Stomach (tissue), 9 donors: ENCODE results near the gene SHISA5. TPM values are rescaled to one million over a fixed set of nuclear protein-coding genes. Genes with fewer than 3 reads are reported as not detected.
A peak's percentile ranks its signal among the peaks of the same experiment; 100 is the strongest.

Source experiments
- DNase-seq, 2 donors: peaks; one replicate each; pipeline versions ENCODE4 v3.0.0 to v3.0.0-alpha.2; 2013 to 2019
- H3K27ac ChIP-seq, 5 donors: fragments of 200-600 bp in 4 of 5; sonication (generic) in 4 of 5; one replicate each; pipeline ENCODE4 v1.5.1; 2013 to 2019; ENCODE audit warnings: mild to moderate bottlenecking in 1 of 5, moderate library complexity in 1 of 5
- H3K27me3 ChIP-seq, 3 donors: fragments of 200-600 bp; sonication (generic); one replicate each; pipeline ENCODE4 v1.5.1; 2017 to 2019; ENCODE audit warnings: mixed run types in 1 of 3
- H3K36me3 ChIP-seq, 4 donors: fragments of 200-600 bp; sonication (generic); 1 replicate in 3 of 4; 2 replicates in 1 of 4; pipeline ENCODE4 v1.5.1; 2016 to 2019
- H3K4me1 ChIP-seq, 4 donors: fragments of 200-600 bp; sonication (generic); one replicate each; pipeline ENCODE4 v1.5.1; 2016 to 2019
- H3K4me3 ChIP-seq, 4 donors: fragments of 200-600 bp; sonication (generic) in 3 of 4; one replicate each; pipeline ENCODE4 v1.5.1; 2016 to 2019; ENCODE audit warnings: mild to moderate bottlenecking in 1 of 4
- H3K9me3 ChIP-seq, 4 donors: fragments of 200-600 bp; sonication (generic); one replicate each; pipeline ENCODE4 v1.5.1; 2016 to 2019
- EP300 ChIP-seq: sonication (generic); formaldehyde crosslinking; IDR thresholded peaks from one replicate; pipeline ENCODE4 v1.6.1; 2017; ENCODE audit warnings: antibody characterized with exemption
- POLR2A ChIP-seq, 4 donors: fragments of 450-650 bp; IDR thresholded peaks; one replicate each; pipeline ENCODE4 v1.6.1; 2016; ENCODE audit warnings: antibody characterized with exemption in 4 of 4, control low read depth in 2 of 4, mild to moderate bottlenecking in 1 of 4, moderate library complexity in 1 of 4
- POLR2AphosphoS5 ChIP-seq, 3 donors: sonication (generic); formaldehyde crosslinking; IDR thresholded peaks; one replicate each; pipeline ENCODE4 v1.6.1; 2016; ENCODE audit warnings: antibody characterized with exemption in 3 of 3
- WGBS, 5 donors: extraction: QIAGEN DNeasy Blood & Tissue Kit in 3 of 5; methylation state at CpG; one replicate each; pipeline versions ENCODE4 v1.1.5 to v1.1.7; 2013 to 2018; 5-methylcytosine and 5-hydroxymethylcytosine counted together
- intact Hi-C: fragments of 100-400 bp; cut with DNase I; formaldehyde crosslinking; loops from one replicate; pipeline ENCODE4 v1.15.1; 2023; ENCODE audit warnings: low total_unique reads
- polyA plus RNA-seq, 3 donors: library from polyadenylated mRNA; stranded (reverse); fragments of 200-250 nt; gene quantifications; one replicate each; pipeline ENCODE4 v1.2.3, GENCODE V29; 2013
- total RNA-seq, 5 donors: library from RNA; depleted of rRNA; stranded (reverse); fragments of >200 nt; gene quantifications; one replicate each; pipeline versions ENCODE4 v1.1.0 to v1.2.3, GENCODE V29; 2014 to 2016
- TF ChIP-seq, protein P1 (sequence below), 7 experiments: fragments of 450-650 bp in 4 of 7; fragments of 200-600 bp in 3 of 7; sonication (generic) in 3 of 7; IDR thresholded peaks; one replicate each; pipeline ENCODE4 v1.5.1; 2016 to 2019; ENCODE audit warnings: antibody characterized with exemption in 7 of 7, control low read depth in 2 of 7, mild to moderate bottlenecking in 1 of 7
- donor health status: healthy with polysubstance abuse.
- donor health status: Bipolar disorder and iron deficiency.
- donor health status: healthy.

Gene SHISA5
- total and polyA plus RNA-seq, 8 donors, result 43.4 to 182 (median 58.1) TPM

DNA sequence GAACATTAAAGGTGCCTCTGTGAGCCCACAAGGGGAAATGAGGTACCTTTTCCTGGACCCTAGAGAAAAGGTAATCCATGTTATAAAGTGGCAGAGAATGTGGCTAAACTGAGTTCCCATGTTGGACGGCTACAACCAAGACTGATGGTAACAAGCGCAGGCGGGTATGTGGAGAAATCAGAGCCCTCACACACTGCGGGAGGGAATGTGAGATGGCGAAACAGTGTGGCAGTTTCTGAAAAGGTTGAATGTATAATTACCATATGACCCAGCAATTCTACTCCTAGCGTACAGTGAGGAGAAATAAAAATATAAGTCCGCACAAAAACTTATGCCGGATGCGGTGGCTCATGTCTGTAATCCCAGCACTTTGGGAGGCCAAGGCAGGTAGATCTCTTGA lies 24.1 kb upstream of the SHISA5 start:
- Histone ChIP-seq H3K27me3 (no peaks in the 10 kb centered on the region), H3K27ac (peak overlapping the region in 2 of 5 donors; percentile 10 to 53), H3K4me3 (no peak overlapping the region), H3K36me3 (peaks cover 0 to 13% (median 8%) of the 10 kb centered on the region in 4 donors), H3K4me1 (no peaks in the 10 kb centered on the region), H3K9me3 (no peaks in the 10 kb centered on the region)
- no peak for DNase-seq
- WGBS, 5 donors, result 80 to 97% (median 90%) methylated on average over 9 of the region's 9 CpGs
- TF ChIP-seq POLR2AphosphoS5 (IDR thresholded peaks at IDR 0.05), result no peak
- TF ChIP-seq POLR2A (IDR thresholded peaks at IDR 0.05), result no peak
- TF ChIP-seq, protein P1, sequence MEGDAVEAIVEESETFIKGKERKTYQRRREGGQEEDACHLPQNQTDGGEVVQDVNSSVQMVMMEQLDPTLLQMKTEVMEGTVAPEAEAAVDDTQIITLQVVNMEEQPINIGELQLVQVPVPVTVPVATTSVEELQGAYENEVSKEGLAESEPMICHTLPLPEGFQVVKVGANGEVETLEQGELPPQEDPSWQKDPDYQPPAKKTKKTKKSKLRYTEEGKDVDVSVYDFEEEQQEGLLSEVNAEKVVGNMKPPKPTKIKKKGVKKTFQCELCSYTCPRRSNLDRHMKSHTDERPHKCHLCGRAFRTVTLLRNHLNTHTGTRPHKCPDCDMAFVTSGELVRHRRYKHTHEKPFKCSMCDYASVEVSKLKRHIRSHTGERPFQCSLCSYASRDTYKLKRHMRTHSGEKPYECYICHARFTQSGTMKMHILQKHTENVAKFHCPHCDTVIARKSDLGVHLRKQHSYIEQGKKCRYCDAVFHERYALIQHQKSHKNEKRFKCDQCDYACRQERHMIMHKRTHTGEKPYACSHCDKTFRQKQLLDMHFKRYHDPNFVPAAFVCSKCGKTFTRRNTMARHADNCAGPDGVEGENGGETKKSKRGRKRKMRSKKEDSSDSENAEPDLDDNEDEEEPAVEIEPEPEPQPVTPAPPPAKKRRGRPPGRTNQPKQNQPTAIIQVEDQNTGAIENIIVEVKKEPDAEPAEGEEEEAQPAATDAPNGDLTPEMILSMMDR (IDR thresholded peaks at IDR 0.05), result no peak
- TF ChIP-seq EP300, result no peak
- intact Hi-C loops, result no loop called here

DNA sequence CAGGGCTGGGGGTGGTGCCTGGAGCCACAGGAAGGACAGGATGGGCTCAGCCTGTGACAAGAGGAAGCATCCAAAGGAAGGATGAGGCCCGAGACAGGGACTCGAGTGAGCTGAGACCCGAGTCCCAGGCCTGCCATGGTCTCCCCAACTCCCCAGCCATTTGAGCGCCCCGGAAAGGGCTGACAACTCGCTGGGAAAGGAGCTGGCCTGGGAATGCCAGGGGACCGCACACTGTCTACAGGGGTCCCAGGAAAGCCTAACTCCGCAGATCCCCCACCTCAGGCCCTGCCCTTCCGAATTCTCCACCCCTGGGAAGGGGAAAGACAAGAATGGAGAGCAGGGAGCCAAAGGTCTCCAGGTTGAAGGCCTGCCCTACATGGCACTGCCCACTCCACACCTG lies 21.0 kb upstream of the SHISA5 start:
- WGBS, 5 donors, result 87 to 97% (median 93%) methylated on average over 6 to 9 of the region's 9 CpGs
- no peak overlapping the region for H3K4me3 ChIP-seq
- no peak overlapping the region for H3K27ac ChIP-seq
- H3K4me1 ChIP-seq, result no peaks in the 10 kb centered on the region
- no peaks in the 10 kb centered on the region for H3K9me3 ChIP-seq
- TF ChIP-seq POLR2A (IDR thresholded peaks at IDR 0.05) (no peak), POLR2AphosphoS5 (IDR thresholded peaks at IDR 0.05) (no peak), EP300 (no peak)
- TF ChIP-seq, protein P1 (IDR thresholded peaks at IDR 0.05), result no peak
- H3K27me3 ChIP-seq, result no peaks in the 10 kb centered on the region
- intact Hi-C loops, result no loop called here
- DNase-seq, result no peak
- H3K36me3 ChIP-seq, result peaks cover 0 to 26% (median 9%) of the 10 kb centered on the region in 4 donors

DNA sequence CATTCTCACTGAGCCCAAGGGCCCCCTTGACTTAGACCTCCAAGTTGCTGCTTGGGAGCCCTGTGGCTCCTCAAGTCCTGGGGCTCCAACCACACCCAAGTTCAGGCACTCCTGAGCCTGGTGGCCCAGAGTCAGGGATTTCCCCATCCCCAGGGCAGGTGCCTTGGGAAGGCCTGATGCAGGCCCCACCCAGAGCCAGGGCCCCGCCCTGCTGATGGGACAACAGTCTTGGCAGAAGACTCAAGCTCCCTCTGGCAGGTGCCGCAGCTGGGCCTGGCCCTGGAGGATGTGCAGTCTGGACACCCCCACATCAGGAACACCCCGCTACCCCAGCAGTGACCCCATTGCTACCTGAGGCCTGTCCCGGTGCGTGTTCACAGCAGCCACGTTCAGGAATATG lies 17.7 kb upstream of the SHISA5 start:
- Histone ChIP-seq H3K9me3 (no peaks in the 10 kb centered on the region), H3K4me3 (no peak overlapping the region), H3K4me1 (no peaks in the 10 kb centered on the region), H3K36me3 (peaks cover 0 to 32% (median 5%) of the 10 kb centered on the region in 4 donors), H3K27ac (no peak overlapping the region), H3K27me3 (no peaks in the 10 kb centered on the region)
- intact Hi-C loops, result no loop called here
- WGBS, 5 donors, result 82 to 94% (median 92%) methylated on average over 4 to 6 of the region's 6 CpGs
- no peak for DNase-seq
- TF ChIP-seq EP300, result no peak
- no peak for TF ChIP-seq POLR2A (IDR thresholded peaks at IDR 0.05)
- TF ChIP-seq, protein P1 (IDR thresholded peaks at IDR 0.05), result no peak
- no peak for TF ChIP-seq POLR2AphosphoS5 (IDR thresholded peaks at IDR 0.05)

DNA sequence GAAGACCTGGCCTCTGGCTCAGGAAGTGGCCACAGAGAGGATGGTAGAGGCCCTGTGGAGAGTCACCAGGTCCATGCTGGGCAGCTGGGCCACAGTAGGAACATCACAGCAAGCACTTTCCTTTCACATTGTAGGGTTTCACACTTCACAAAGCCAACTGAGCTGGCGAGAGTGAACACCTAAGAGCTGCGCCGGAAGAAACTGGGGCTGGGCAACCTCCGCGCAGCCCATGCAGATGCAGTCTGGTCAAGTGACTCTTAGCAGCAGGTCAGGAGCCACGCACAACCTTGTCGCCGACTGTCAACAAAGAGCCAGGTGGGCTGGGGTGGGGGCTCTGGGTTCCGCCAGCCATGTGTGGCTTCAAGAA lies 15.3 kb upstream of the SHISA5 start:
- WGBS, 5 donors, result 86 to 98% (median 96%) methylated on average over 8 to 9 of the region's 9 CpGs
- Histone ChIP-seq H3K36me3 (peaks cover 0 to 25% (median 5%) of the 10 kb centered on the region in 4 donors), H3K27me3 (no peaks in the 10 kb centered on the region), H3K9me3 (no peaks in the 10 kb centered on the region), H3K4me3 (no peak overlapping the region), H3K4me1 (no peaks in the 10 kb centered on the region), H3K27ac (no peak overlapping the region)
- TF ChIP-seq POLR2A (IDR thresholded peaks at IDR 0.05), result no peak
- no peak for DNase-seq
- intact Hi-C loops, result no loop called here

DNA sequence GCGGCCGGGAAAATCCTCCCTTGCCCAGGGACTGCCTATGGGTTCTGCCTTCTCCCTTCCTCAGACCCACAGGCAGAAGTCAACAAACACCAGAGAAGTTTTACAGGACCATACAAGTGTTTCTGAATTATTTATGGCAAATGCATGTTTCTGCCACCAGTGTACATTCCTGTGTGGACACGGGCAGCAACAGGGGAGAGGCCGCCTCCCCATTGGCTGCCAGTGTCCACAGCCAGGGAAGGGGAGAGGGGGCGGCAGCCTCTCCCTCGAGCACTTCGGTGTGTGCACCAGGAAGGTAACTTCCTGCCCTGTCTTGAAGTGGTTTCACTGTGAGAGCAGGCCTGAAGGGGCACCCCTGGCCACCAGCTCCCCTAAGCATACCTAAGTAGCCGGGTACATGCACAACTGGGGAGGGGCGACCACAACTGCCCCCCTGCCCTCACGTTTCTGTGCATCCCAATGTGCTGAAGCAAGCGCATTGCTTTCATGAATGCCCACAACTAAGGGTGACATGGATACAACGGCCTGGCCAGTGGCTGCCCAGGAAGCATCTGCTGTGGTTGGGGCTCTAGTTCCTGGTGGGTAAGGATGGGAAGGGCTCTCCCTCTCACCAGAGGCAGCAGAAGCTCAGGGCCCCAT lies 14.8 kb upstream of the SHISA5 start:
- H3K27ac ChIP-seq, result no peak overlapping the region
- TF ChIP-seq POLR2AphosphoS5 (IDR thresholded peaks at IDR 0.05), result no peak

More for the DNA sequence above, 14.8 kb upstream of the SHISA5 start:
- intact Hi-C loops, result no loop called here
- Histone ChIP-seq H3K4me1 (no peaks in the 10 kb centered on the region), H3K27me3 (no peaks in the 10 kb centered on the region), H3K4me3 (no peak overlapping the region), H3K9me3 (no peaks in the 10 kb centered on the region), H3K36me3 (peaks cover 0 to 23% (median 5%) of the 10 kb centered on the region in 4 donors)
- 63 to 89% (median 70%) methylated on average over 2 to 12 of the region's 12 CpGs for WGBS, 5 donors
- DNase-seq, result no peak
